ENCODE data around the gene MYO5B. TPM values are rescaled to one million over a fixed set of nuclear protein-coding genes. Genes with fewer than 3 reads are reported as not detected.
A peak's percentile ranks its signal among the peaks of the same experiment; 100 is the strongest.

MYO5B gene
- total RNA-seq, 1 donor from 2014 or later = 0.21 TPM

DNA sequence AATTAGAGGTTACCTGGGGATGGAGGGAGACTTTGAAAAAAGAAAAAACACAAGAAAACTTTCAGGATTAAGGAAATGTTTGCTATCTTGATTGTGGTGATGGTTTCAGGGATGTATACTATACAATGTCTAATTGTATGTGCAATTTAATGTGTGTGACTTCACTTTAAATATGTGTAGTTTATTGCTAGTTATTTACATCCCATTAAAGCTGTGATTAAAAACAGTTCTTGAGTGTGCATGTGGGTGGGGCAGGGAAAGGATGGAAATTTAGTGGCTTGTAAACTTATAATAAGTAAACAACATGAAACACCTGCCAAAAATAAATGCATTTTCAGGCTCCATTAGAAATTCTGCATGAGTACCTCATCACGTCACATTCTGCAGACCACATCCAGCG is 167.0 kb downstream of the MYO5B start:
- Histone ChIP-seq H3K9me3 (no peaks in the 10 kb centered on the region), H3K27ac (no peak overlapping the region), H3K36me3 (no peaks in the 10 kb centered on the region), H3K27me3 (no peaks in the 10 kb centered on the region), H3K4me3 (no peak overlapping the region), H3K4me1 (no peaks in the 10 kb centered on the region)
- intact Hi-C loops (cut with DNase I) = no loop called here
- no peak for DNase-seq (ENCODE audit: low spot score in 2 of 2)
- TF ChIP-seq, protein P1, sequence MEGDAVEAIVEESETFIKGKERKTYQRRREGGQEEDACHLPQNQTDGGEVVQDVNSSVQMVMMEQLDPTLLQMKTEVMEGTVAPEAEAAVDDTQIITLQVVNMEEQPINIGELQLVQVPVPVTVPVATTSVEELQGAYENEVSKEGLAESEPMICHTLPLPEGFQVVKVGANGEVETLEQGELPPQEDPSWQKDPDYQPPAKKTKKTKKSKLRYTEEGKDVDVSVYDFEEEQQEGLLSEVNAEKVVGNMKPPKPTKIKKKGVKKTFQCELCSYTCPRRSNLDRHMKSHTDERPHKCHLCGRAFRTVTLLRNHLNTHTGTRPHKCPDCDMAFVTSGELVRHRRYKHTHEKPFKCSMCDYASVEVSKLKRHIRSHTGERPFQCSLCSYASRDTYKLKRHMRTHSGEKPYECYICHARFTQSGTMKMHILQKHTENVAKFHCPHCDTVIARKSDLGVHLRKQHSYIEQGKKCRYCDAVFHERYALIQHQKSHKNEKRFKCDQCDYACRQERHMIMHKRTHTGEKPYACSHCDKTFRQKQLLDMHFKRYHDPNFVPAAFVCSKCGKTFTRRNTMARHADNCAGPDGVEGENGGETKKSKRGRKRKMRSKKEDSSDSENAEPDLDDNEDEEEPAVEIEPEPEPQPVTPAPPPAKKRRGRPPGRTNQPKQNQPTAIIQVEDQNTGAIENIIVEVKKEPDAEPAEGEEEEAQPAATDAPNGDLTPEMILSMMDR (IDR thresholded peaks at IDR 0.05) = no peak

DNA sequence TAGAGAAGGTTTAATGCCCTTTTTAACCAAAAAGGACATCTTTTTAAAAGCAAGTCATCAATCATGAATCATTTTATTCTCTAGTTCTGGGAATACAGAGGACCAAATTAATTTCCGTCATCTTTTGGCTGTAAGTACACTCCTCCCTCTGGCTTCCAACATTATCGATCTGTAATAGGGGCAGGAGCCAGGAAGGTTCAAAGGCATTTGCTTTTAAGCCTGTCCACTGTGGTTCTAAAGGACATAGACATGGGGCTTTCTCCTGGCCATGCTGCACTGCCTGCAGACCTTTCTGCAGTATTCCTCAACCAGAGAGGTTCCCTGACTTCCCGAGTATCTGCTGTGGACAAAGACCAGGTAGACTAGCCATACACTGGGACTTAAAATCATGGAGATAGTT is 170.5 kb downstream of the MYO5B start:
- Histone ChIP-seq H3K4me3 (no peak overlapping the region), H3K36me3 (no peaks in the 10 kb centered on the region), H3K9me3 (no peaks in the 10 kb centered on the region), H3K27ac (no peak overlapping the region), H3K4me1 (no peaks in the 10 kb centered on the region), H3K27me3 (no peaks in the 10 kb centered on the region)
- DNase-seq (ENCODE audit: low spot score in 2 of 2) = no peak
- intact Hi-C loops (cut with DNase I) = no loop called here
- TF ChIP-seq, protein P1 (IDR thresholded peaks at IDR 0.05) = no peak

DNA sequence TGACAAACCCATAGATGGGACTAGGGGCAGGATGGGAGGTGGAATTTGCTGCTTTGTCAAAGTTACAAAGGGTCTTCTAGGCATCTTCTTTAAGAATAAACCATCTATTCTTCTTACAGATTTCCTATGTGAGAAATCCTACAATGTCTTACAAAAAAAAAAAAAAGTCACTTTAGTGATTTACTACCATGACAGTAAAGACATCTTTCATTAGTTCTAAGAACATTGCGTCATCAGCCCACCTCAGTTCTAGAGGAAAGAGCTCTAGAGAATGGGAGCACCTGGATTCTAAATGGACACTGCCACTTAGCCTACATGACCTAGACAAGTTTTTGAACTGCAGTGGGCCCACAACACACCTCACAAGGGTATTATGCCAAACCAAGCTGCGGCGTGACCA is 172.0 kb downstream of the MYO5B start:
- DNase-seq (ENCODE audit: low spot score in 2 of 2) = no peak
- intact Hi-C loops (cut with DNase I) = no loop called here
- Histone ChIP-seq H3K9me3 (no peaks in the 10 kb centered on the region), H3K36me3 (no peaks in the 10 kb centered on the region), H3K4me1 (no peaks in the 10 kb centered on the region), H3K27ac (no peak overlapping the region), H3K27me3 (no peaks in the 10 kb centered on the region), H3K4me3 (no peak overlapping the region)
- TF ChIP-seq, protein P1 (IDR thresholded peaks at IDR 0.05) = no peak

DNA sequence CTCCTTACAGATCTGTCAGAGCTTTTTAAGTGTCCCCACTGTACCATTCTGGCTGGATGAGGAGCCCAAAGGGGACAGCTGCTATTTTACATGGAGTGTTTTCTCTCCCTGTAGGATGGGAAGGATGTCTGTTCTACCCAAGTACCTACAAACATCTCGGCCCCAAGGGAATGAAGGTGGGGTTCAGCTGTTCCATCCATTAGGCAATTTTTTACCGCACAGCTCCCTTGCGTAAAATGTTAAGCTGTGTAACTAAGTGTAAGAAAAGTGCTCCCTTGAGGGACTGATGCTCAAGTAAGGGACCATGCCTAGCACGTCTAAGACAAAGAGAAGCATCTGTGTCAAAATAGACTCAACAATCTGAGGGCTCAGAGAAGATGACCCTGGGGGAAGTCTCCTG is 180.3 kb downstream of the MYO5B start:
- no peak for DNase-seq (ENCODE audit: low spot score in 2 of 2)
- no peak overlapping the region for H3K4me3 ChIP-seq
- no peaks in the 10 kb centered on the region for H3K27me3 ChIP-seq
- H3K4me1 ChIP-seq = peaks cover 0 to 14% of the 10 kb centered on the region in 2 donors
- TF ChIP-seq, protein P1 (IDR thresholded peaks at IDR 0.05) = no peak
- no peak overlapping the region for H3K27ac ChIP-seq
- H3K36me3 ChIP-seq = no peaks in the 10 kb centered on the region
- intact Hi-C loops (cut with DNase I) = loop anchor here (5.0 kb wide), 1 partner anchor 183 kb away; the partner anchor contains the start of gene MYO5B
- H3K9me3 ChIP-seq = no peaks in the 10 kb centered on the region

DNA sequence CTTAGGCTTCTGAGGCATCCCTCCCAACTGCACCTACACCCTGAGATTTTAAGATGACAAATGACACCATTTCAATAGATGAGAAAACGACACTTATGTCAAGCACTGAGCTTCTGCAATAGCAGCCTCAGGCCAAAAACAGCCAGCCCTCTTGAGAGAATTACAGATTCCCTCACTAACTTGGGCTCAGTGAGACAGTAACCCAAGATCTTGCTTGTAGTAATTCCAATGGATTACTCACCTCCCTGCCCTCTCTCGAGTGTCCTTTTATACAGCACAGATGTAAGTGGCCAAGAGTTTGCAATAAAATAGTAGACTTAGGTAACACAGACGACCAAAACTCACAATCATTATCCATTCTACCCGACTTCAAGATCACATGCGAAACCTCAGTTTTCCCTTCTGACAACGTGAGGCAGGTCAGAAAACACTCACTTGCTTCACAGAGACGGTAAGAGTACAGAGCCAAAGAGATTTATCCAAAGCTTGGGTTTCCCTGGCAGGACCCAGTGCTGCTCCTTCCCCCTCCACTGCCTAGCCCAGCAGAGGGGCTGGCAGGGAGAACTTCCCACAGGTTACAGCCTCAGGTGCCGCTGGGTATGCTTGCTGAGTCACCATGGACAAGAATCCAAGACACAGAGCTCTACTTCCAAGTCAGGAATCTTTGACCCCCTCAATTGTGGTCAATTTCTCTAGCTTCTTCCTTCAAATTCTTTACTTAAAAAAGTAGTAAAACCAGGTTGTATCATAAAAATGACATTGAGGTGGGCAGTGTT is 181.4 kb downstream of the MYO5B start:
- Histone ChIP-seq H3K4me3 (no peak overlapping the region), H3K36me3 (no peaks in the 10 kb centered on the region), H3K27me3 (no peaks in the 10 kb centered on the region), H3K4me1 (peaks cover 0 to 14% of the 10 kb centered on the region in 2 donors), H3K27ac (peak overlapping the region in 1 of 2 donors; percentile 35), H3K9me3 (no peaks in the 10 kb centered on the region)
- TF ChIP-seq, protein P1 (IDR thresholded peaks at IDR 0.05) = no peak
- no peak for DNase-seq (ENCODE audit: low spot score in 2 of 2)
- intact Hi-C loops (cut with DNase I) = loop anchor here (5.0 kb wide), 1 partner anchor 184 kb away; the partner anchor contains the start of gene MYO5B

All from ascending aorta (tissue), 2 donors.